Measurements from ENCODE around the gene GPR132. TPM values are rescaled to one million over a fixed set of nuclear protein-coding genes. Genes with fewer than 3 reads are reported as not detected.

The GPR132 gene, protein sequence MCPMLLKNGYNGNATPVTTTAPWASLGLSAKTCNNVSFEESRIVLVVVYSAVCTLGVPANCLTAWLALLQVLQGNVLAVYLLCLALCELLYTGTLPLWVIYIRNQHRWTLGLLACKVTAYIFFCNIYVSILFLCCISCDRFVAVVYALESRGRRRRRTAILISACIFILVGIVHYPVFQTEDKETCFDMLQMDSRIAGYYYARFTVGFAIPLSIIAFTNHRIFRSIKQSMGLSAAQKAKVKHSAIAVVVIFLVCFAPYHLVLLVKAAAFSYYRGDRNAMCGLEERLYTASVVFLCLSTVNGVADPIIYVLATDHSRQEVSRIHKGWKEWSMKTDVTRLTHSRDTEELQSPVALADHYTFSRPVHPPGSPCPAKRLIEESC
- total RNA-seq (2022; extraction: Qiagen RNA extraction; ENCODE audit: low read depth), result 0.56 to 0.87 TPM (median 0.69 TPM) in 5 replicates

DNA sequence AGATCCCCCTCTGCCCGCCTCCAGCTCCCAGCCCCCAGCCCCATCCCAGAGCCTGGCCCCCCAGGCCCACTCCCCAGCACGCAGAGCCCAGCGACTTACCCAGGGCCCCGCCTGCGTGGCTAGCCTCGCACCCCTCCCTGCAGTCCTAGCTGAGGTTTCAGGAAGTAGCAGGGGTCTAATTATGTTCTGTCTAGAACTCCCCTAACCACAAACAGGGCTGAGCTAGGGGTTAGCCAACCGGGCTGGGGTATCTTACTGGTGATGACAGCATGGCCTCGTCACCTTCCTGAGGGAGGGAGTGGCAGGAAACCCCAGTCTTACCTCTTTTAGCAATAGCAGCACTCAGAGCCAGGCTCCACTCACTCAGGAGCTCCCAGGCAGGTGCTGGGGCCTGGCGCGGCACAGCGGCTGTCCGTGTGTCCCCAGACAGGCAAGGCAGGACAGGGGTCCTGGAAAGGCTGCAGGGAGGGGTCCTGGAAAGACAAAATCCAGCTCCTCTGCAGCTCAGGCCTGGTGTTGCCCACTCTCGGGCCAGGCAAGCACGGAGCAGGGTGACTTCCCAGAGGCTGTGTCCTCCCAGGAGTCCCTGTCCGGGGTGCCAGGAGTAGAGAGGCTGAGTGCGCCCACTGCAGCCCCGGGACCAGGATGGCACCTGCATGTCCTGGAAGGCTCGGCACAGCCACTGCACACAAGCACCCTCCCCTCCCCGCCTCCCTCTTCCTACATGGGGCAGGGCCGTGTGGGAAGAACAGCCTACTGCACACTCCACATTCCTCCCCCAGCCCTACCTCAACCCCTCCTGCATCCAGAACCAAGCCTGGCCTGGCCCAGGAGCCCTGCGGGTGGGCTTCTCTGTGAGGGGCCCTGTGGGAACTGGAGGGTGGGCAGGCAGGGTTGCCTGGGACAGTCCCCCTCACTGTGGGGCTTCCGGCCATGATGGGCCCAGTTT, at the start of gene GPR132:
Gene GPR132 (minus strand): TSS at position 151 of the 949 bp plus-strand sequence. CDS start 10,010 bp downstream, outside the sequence.

DNA sequence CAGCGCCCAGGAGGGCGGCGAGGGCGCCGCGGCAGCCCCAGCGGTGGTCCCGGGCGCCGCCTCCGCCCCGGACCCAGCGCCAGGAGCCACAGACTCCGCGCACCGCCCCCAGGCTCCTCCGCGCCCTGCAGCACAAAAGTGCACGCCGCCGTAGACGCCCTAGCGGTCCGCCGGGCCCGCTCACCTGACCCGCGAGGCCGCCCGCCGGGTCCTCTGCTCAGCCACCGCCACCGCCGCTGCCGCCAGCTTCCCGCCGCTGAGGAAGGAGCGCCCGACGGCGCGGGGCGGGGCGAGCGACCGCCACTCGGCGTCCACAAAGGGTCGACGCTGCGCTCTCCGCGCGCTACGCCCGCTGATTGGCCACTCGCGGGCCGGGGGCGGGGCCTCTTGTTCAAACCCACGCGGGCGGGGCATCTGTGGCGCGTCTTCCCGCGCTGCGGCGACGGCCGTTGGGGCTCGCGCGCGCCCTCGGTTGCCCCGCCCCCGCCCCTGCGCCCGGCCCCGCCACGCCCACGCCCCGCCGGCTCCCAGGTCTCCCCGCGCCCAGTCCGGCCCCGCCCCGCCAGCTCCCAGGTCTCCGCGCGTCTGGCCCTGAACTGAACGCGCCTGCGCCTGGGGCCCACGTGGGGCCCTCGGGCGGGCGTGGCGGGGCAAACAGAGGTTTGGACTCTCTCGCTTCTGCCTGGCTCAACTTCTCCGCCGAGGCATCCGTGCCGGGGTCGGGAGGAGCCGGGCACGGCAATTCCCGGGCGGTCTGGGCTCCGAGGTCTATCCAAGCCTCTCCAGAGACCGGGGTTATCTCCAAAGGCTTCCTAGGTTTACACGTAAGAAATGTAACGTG, 44.2 kb downstream of the GPR132 start, which contains the start of gene CDCA4:
Gene CDCA4 (minus strand): TSS at position 269 of the 841 bp plus-strand sequence. CDS start 9,154 bp downstream, outside the sequence.

Other genes with a start within 250 kb of the GPR132 start
- gene CEP170B, start 200.2 kb downstream of the GPR132 start, total RNA-seq (2022; extraction: Qiagen RNA extraction; ENCODE audit: low read depth), result 18.2 to 26.1 TPM (median 25.5 TPM) in 5 replicates
- 0.10 to 0.25 TPM (median 0.13 TPM) in 3 of 5 replicates, not detected in the others for gene PLD4, start 140.6 kb downstream of the GPR132 start, total RNA-seq (2022; extraction: Qiagen RNA extraction; ENCODE audit: low read depth)
- 231 to 264 TPM (median 240 TPM) in 5 replicates for gene AHNAK2, start 87.1 kb downstream of the GPR132 start, total RNA-seq (2022; extraction: Qiagen RNA extraction; ENCODE audit: low read depth)
- 15.5 to 17.6 TPM (median 16.2 TPM) in 5 replicates for gene CLBA1, start 79.6 kb downstream of the GPR132 start, total RNA-seq (2022; extraction: Qiagen RNA extraction; ENCODE audit: low read depth)
- gene CDCA4, start 44.3 kb downstream of the GPR132 start, total RNA-seq (2022; extraction: Qiagen RNA extraction; ENCODE audit: low read depth), result 42.2 to 52.9 TPM (median 49.5 TPM) in 5 replicates
- gene JAG2, start 103.3 kb upstream of the GPR132 start, total RNA-seq (2022; extraction: Qiagen RNA extraction; ENCODE audit: low read depth), result 18.8 to 25.7 TPM (median 25.2 TPM) in 5 replicates
- 26.6 to 43.8 TPM (median 41.8 TPM) in 5 replicates for gene NUDT14, start 115.9 kb upstream of the GPR132 start, total RNA-seq (2022; extraction: Qiagen RNA extraction; ENCODE audit: low read depth)
- gene BTBD6, start 183.1 kb upstream of the GPR132 start, total RNA-seq (2022; extraction: Qiagen RNA extraction; ENCODE audit: low read depth), result 31.1 to 44.6 TPM (median 41.2 TPM) in 5 replicates
- gene BRF1, start 235.6 kb upstream of the GPR132 start, total RNA-seq (2022; extraction: Qiagen RNA extraction; ENCODE audit: low read depth), result 22.2 to 28.7 TPM (median 27.7 TPM) in 5 replicates
- gene PACS2, start 249.3 kb upstream of the GPR132 start, total RNA-seq (2022; extraction: Qiagen RNA extraction; ENCODE audit: low read depth), result 19.6 to 29.2 TPM (median 26.5 TPM) in 5 replicates

Data from A549 treated with GW870086 at 1 μM for 4 hours (cell line).